ENCODE measurements around the gene NRIP3.
"Not testable (repeated sequence)": the region's sequence is repeated elsewhere in the genome, so short reads cannot be mapped to it uniquely, and the experiment has no call there.

The NRIP3 gene

GRCh38 chr11:9015677-9016076, 11.9 kb upstream of the NRIP3 start:
- DNase-seq (ENCODE audit: low read depth), result peak; percentile 84

- DNase-seq (ENCODE audit: low read depth), result no peak
Measured at GRCh38 chr11:9014826-9015225, 11.0 kb upstream of the NRIP3 start.

GRCh38 chr11:9013373-9013772, 9.6 kb upstream of the NRIP3 start:
- no peak for DNase-seq (ENCODE audit: low read depth)

- not testable (repeated sequence) for DNase-seq (ENCODE audit: low read depth)
Measured at GRCh38 chr11:9009538-9009937, 5.7 kb upstream of the NRIP3 start.

- DNase-seq (ENCODE audit: low read depth), result no peak
Measured at GRCh38 chr11:9008661-9009060, 4.9 kb upstream of the NRIP3 start.

- DNase-seq (ENCODE audit: low read depth), result no peak
Measured at GRCh38 chr11:9008011-9008550, 4.3 kb upstream of the NRIP3 start.

- no peak for DNase-seq (ENCODE audit: low read depth)
Measured at GRCh38 chr11:9005087-9005486, 1.3 kb upstream of the NRIP3 start.

GRCh38 chr11:9004183-9004926, 554 bp upstream of the NRIP3 start:
- DNase-seq (ENCODE audit: low read depth), result no peak

GRCh38 chr11:9002920-9003572, 755 bp downstream of the NRIP3 start:
- DNase-seq (ENCODE audit: low read depth), result no peak

- peak; percentile 86 for DNase-seq (ENCODE audit: low read depth)
Measured at GRCh38 chr11:9001736-9002135, 2.1 kb downstream of the NRIP3 start.

- DNase-seq (ENCODE audit: low read depth), result no peak
Measured at GRCh38 chr11:8998017-8998416, 5.8 kb downstream of the NRIP3 start.

GRCh38 chr11:8997451-8997850, 6.3 kb downstream of the NRIP3 start:
- DNase-seq (ENCODE audit: low read depth), result no peak

GRCh38 chr11:8989453-8989852, 14.3 kb downstream of the NRIP3 start:
- DNase-seq (ENCODE audit: low read depth), result peak; percentile 23

GRCh38 chr11:8988329-8989234, 15.2 kb downstream of the NRIP3 start:
- DNase-seq (ENCODE audit: low read depth), result peak; percentile 65

- DNase-seq (ENCODE audit: low read depth), result no peak
Measured at GRCh38 chr11:8987446-8987845, 16.4 kb downstream of the NRIP3 start.

GRCh38 chr11:8986772-8987171, 17.0 kb downstream of the NRIP3 start:
- DNase-seq (ENCODE audit: low read depth), result not testable (repeated sequence)

- no peak for DNase-seq (ENCODE audit: low read depth)
Measured at GRCh38 chr11:8985462-8985861, 18.3 kb downstream of the NRIP3 start.

GRCh38 chr11:8983552-8983951, 20.2 kb downstream of the NRIP3 start:
- DNase-seq (ENCODE audit: low read depth), result no peak

GRCh38 chr11:8980485-8980884, 23.3 kb downstream of the NRIP3 start:
- no peak for DNase-seq (ENCODE audit: low read depth)

GRCh38 chr11:8979365-8979764, 24.4 kb downstream of the NRIP3 start:
- DNase-seq (ENCODE audit: low read depth), result not testable (repeated sequence)

GRCh38 chr11:8973121-8973520, 30.7 kb downstream of the NRIP3 start:
- no peak for DNase-seq (ENCODE audit: low read depth)

- DNase-seq (ENCODE audit: low read depth), result no peak
Measured at GRCh38 chr11:8971924-8972316, 31.9 kb downstream of the NRIP3 start.

All from iris pigment epithelial cell (primary cell).